Activated CD8-positive, alpha-beta T cell treated with anti-CD3 and anti-CD28 coated beads for 36 hours (primary cell): ENCODE measurements around the gene KCTD1. TPM values are rescaled to one million over a fixed set of nuclear protein-coding genes. Genes with fewer than 3 reads are reported as not detected.

Experiments used
- ATAC-seq: fragments of 200-7000 bp; cut with Tn5 transposase; one replicate; pipeline ENCODE4 v1.10.0; 2021; ENCODE audit warnings: mild to moderate bottlenecking, moderate library complexity
- CTCF ChIA-PET: fragments of 350-600 bp; sonication (Branson Sonifier 250); formaldehyde crosslinking; loops from one replicate; lab custom pipeline; 2021; ENCODE audit warnings: antibody characterized with exemption; lab: Charles Lee
- POLR2A ChIA-PET: fragments of 350-600 bp; sonication (Branson Sonifier 250); formaldehyde crosslinking; loops from one replicate; lab custom pipeline; 2021; ENCODE audit warnings: antibody characterized with exemption; lab: Charles Lee
- DNase-seq: peaks from one replicate; pipeline ENCODE4 v3.0.0-alpha.2; 2020
- H3K27ac Mint-ChIP-seq: one replicate; pipeline ENCODE4 v1.8.0; 2021; ENCODE audit warnings: mild to moderate bottlenecking, mixed read lengths
- H3K27me3 Mint-ChIP-seq: one replicate; pipeline ENCODE4 v1.8.0; 2021; ENCODE audit warnings: mixed read lengths
- H3K36me3 Mint-ChIP-seq: one replicate; pipeline ENCODE4 v1.8.0; 2021; ENCODE audit warnings: low read depth, mixed read lengths
- H3K4me1 Mint-ChIP-seq: one replicate; pipeline ENCODE4 v1.8.0; 2021; ENCODE audit warnings: low read depth, mixed read lengths
- H3K4me3 Mint-ChIP-seq: one replicate; pipeline ENCODE4 v1.8.0; 2021; ENCODE audit warnings: mild to moderate bottlenecking, moderate library complexity, mixed read lengths
- H3K9me3 Mint-ChIP-seq: one replicate; pipeline ENCODE4 v1.8.0; 2021; ENCODE audit warnings: mixed read lengths
- CTCF ChIP-seq: fragments of 200-600 bp; IDR thresholded peaks from one replicate; pipeline ENCODE4 v1.8.0; 2022; ENCODE audit warnings: antibody characterized with exemption, mild to moderate bottlenecking
- intact Hi-C: fragments of 100-400 bp; cut with micrococcal nuclease; formaldehyde crosslinking; loops from one replicate; pipeline ENCODE4 v1.10.0; 2022
- total RNA-seq, 2 experiments: library from RNA; stranded (reverse); gene quantifications; one replicate each; pipeline ENCODE4 v1.2.3, GENCODE V29; 2021

Gene KCTD1
- total RNA-seq, 2 experiments from 2014 or later, result 3.4 TPM

DNA sequence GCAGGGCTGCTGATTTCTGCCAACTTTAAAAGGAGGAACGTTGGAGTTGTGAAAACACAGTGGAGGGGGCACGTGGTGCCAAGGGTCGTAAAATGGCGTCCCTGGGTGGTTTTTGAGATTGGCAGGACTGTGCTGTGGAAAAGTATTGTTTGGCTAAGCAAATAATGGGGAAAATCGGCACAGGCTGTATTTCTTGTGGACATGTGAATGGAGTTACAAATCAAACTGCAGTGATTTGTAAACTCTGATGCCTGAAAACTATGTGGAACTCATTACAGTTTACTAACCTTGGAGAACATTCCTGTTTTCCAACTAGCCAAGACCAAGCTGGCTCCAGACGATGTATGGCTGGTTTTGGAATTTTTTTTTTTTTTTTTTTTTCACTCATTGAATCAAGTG is 68.7 kb downstream of the KCTD1 start:
- H3K4me3 Mint-ChIP-seq, result no peak overlapping the region
- no peaks in the 10 kb centered on the region for H3K36me3 Mint-ChIP-seq
- CTCF ChIA-PET, result no interaction called here
- DNase-seq (no peak), ATAC-seq (no peak)
- no peaks in the 10 kb centered on the region for H3K9me3 Mint-ChIP-seq
- TF ChIP-seq CTCF, result no peak
- H3K4me1 Mint-ChIP-seq, result no peaks in the 10 kb centered on the region
- POLR2A ChIA-PET, result no interaction called here
- intact Hi-C loops, result no loop called here
- H3K27me3 Mint-ChIP-seq, result no peaks in the 10 kb centered on the region
- H3K27ac Mint-ChIP-seq, result no peak overlapping the region

GRCh38 chr18:26479065-26479680 is 69.2 kb downstream of the KCTD1 start:
- ATAC-seq, result no peak

DNA sequence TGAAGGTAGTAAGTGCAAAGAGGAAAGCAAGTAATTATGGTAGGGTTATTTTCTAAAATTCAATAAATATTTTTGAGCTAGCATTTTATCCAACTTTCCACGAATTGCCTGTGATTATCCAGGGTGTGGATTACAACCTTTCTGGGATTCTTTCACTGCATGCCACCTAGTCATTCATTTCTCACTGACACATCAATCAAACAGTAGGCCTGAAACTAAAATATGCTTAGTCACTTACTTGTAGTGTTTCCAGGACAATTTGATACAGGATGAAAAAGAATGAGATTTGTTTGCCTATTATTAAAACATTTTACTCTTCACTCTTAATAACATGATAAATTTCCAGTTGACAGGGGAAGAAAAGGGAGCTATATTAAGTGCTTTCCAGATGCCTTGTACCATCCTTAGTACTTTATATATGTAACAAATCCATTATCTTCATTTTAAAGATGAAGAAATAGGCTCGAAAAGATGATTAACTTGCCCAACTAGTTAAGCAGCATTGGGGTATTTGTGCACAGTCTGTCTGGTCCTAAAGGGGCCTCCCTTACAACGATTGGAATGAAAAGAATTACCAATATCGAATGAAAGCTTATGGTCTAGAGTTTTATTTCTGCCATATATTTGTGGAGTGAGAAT is 70.4 kb downstream of the KCTD1 start:
- POLR2A ChIA-PET, result no interaction called here
- Mint-ChIP-seq H3K4me3 (no peak overlapping the region), H3K4me1 (no peaks in the 10 kb centered on the region), H3K27me3 (no peaks in the 10 kb centered on the region), H3K36me3 (no peaks in the 10 kb centered on the region), H3K27ac (no peak overlapping the region), H3K9me3 (no peaks in the 10 kb centered on the region)
- no peak for TF ChIP-seq CTCF
- ATAC-seq (no peak), DNase-seq (no peak)
- CTCF ChIA-PET, result interaction anchor here (0.9 kb wide), 1 partner anchor 11 kb away, joined by 3 read pairs; no protein-coding TSS in a partner anchor
- intact Hi-C loops, result no loop called here

More at GRCh38 chr18:26479065-26479680, 69.2 kb downstream of the KCTD1 start:
- Mint-ChIP-seq H3K4me3 (no peak overlapping the region), H3K27me3 (no peaks in the 10 kb centered on the region), H3K36me3 (no peaks in the 10 kb centered on the region), H3K4me1 (no peaks in the 10 kb centered on the region), H3K9me3 (no peaks in the 10 kb centered on the region), H3K27ac (no peak overlapping the region)
- intact Hi-C loops, result no loop called here
- TF ChIP-seq CTCF, result no peak
- POLR2A ChIA-PET, result no interaction called here
- DNase-seq, result no peak
- CTCF ChIA-PET, result no interaction called here

GRCh38 chr18:26476697-26477096 is 71.7 kb downstream of the KCTD1 start:
- H3K9me3 Mint-ChIP-seq, result no peaks in the 10 kb centered on the region
- no peaks in the 10 kb centered on the region for H3K4me1 Mint-ChIP-seq
- CTCF ChIA-PET, result no interaction called here
- TF ChIP-seq CTCF, result no peak
- H3K36me3 Mint-ChIP-seq, result no peaks in the 10 kb centered on the region
- ATAC-seq, result no peak
- intact Hi-C loops, result no loop called here
- no peak overlapping the region for H3K27ac Mint-ChIP-seq
- H3K27me3 Mint-ChIP-seq, result no peaks in the 10 kb centered on the region
- DNase-seq, result no peak
- POLR2A ChIA-PET, result no interaction called here
- H3K4me3 Mint-ChIP-seq, result no peak overlapping the region

DNA sequence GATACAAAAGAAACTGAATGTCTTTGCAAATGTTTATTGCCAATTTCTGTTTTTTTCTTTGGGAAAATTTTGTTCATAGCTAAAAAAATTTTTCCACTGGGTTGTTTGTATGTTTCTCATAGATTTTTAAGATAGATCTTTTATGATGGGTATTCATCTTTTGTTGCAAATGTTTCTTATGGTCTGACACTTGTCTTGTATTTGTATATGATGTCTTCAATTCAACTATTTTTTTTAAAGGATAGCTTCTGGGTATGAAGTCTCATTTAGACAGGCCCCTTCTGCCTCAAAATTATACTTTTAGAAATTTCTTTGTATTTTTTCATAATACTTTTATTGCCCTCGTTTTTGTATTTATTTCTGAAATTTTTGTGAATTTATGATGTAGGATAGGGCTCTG is 73.8 kb downstream of the KCTD1 start:
- CTCF ChIA-PET, result no interaction called here
- H3K4me3 Mint-ChIP-seq, result no peak overlapping the region
- no peak for ATAC-seq

More for the DNA sequence above, 73.8 kb downstream of the KCTD1 start:
- H3K36me3 Mint-ChIP-seq, result no peaks in the 10 kb centered on the region
- H3K4me1 Mint-ChIP-seq, result no peaks in the 10 kb centered on the region
- TF ChIP-seq CTCF, result no peak
- POLR2A ChIA-PET, result no interaction called here
- H3K9me3 Mint-ChIP-seq, result no peaks in the 10 kb centered on the region
- intact Hi-C loops, result no loop called here
- no peak overlapping the region for H3K27ac Mint-ChIP-seq
- H3K27me3 Mint-ChIP-seq, result no peaks in the 10 kb centered on the region
- no peak for DNase-seq
